Superior temporal gyrus (tissue), 1 donor: ENCODE results near the gene GPR83.
"Not testable (repeated sequence)": the region's sequence is repeated elsewhere in the genome, so short reads cannot be mapped to it uniquely, and the experiment has no call there.

Source experiments
- DNase-seq: peaks from one replicate; pipeline ENCODE4 v3.0.0-alpha.2; 2016; ENCODE audit errors: extremely low spot score

GPR83 gene

DNA sequence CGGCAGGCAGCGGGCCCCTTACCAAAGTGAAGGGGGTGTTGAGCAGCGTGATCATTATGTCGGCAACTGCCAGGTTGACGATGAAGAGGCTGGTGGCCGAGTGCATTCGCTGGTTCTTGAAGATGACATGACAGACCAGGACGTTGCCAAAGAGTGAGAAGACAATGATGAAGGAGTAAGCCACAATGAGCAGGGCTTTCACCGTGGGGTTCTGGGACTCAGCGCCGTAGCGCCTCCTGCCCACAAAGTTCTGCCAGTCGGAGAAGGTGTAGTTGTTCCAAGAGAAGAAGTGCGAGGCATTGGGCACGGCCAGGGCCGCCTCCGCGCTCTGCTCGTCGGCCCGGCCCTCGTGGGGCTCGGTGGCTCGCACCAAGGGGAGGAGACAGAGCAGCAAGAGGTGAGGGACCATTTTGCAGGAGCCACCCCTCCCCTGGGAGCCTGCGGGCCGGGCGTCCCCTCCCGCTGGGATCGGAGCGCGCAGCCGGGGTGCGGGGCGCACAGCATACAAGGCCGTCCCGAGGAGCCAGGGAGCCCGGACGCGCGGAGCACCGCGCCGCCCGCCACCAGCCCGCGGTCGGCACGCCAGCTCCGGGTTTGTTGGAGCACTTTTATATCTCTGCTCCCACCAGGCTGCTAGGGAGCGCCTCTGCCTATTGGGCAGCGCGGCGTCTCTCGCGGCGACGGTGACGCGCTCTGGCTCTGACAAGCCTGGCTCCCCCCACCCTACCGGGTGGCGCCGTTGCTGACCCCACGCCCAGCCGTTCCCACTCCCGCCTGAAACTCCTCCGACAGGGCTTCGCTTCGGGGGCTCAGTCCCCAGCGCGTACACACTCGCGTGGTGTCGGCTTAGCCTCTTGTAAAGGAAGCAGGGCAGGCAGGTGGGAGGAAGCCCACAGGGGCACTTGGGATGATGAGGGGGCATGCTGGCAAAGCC, at the start of gene GPR83:
Gene GPR83, minus strand, starts transcription at position 581 of the 934 bp plus-strand sequence. Its CDS starts 172 bp downstream, at position 409.
- DNase-seq: no peak

GRCh38 chr11:94450048-94450447, 48.8 kb upstream of the GPR83 start:
- DNase-seq: no peak

- no peak for DNase-seq
Measured at GRCh38 chr11:94449437-94449836, 48.2 kb upstream of the GPR83 start.

- no peak for DNase-seq
Measured at GRCh38 chr11:94449029-94449428, 47.8 kb upstream of the GPR83 start.

- no peak for DNase-seq
Measured at GRCh38 chr11:94447149-94447548, 45.9 kb upstream of the GPR83 start.

GRCh38 chr11:94445641-94446040, 44.4 kb upstream of the GPR83 start:
- no peak for DNase-seq

- DNase-seq: no peak
Measured at GRCh38 chr11:94433049-94433448, 31.8 kb upstream of the GPR83 start.

GRCh38 chr11:94424662-94425061, 23.4 kb upstream of the GPR83 start:
- DNase-seq: no peak

DNA sequence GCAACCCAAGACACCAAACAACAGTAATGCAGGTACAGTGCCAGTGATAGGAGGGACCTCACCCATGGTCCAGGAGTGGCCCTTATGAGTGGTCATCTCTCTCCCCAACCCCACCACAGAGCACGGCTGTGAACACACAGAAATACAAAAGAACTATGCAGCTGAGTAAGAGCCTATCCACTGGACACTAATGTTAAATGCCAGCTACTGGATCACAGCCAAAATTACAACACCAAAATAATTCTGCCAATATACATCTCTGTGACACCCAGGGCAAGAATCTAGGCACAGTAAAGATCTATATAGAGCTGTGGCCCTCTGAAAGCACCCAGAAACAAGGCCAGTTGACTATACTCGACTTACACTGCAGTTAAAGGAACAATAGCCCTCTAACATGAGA, 22.8 kb upstream of the GPR83 start:
- no peak for DNase-seq

DNA sequence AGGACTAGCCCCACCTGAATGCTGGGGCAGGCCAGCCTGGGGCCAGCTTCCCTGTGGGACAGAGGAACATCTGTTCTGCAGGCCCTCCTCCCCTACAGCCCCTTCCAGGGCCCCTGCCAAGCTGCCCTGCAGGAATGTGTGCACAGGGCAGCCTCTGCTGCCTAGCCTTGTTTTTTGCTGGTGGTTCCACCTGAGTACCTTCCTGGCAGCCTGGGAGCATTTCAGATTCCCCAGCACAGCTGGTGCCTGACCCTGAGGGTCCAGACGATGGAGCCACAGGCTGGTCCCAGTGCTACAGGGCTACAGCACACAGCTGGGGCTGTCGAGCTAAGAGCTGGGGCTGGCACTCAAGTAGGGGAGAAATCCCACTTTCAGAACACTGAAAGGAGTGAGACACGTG, 22.3 kb upstream of the GPR83 start:
- no peak for DNase-seq

GRCh38 chr11:94418123-94418765, 17.0 kb upstream of the GPR83 start:
- no peak for DNase-seq

DNA sequence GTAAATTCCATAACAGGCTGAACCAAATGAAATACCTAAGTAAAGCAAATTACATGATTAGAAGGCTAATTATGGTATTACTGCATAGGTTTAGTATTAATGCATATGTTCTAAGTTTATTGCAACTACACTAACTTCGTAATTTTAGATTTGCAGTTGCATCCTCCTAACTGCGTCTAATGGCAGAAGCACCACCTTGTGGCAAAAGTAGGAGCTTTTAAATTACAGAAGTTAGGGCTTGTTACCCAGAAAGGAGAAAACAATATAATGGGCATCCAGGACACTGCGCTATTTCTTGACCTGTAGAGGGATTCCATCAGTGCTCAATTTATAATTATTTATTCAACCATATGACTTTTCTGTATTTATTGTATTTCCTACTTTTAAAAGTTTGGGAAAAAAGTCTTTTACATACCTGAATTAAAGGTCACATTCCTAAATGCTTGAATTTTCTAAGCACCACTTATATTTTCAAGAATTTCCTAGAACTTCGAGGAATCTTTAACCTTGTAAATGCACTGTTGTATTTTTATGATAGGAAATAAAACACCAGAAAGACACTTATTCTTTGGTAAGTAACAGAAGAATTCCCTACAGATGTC, 16.3 kb upstream of the GPR83 start:
- DNase-seq: peak; percentile 76

DNA sequence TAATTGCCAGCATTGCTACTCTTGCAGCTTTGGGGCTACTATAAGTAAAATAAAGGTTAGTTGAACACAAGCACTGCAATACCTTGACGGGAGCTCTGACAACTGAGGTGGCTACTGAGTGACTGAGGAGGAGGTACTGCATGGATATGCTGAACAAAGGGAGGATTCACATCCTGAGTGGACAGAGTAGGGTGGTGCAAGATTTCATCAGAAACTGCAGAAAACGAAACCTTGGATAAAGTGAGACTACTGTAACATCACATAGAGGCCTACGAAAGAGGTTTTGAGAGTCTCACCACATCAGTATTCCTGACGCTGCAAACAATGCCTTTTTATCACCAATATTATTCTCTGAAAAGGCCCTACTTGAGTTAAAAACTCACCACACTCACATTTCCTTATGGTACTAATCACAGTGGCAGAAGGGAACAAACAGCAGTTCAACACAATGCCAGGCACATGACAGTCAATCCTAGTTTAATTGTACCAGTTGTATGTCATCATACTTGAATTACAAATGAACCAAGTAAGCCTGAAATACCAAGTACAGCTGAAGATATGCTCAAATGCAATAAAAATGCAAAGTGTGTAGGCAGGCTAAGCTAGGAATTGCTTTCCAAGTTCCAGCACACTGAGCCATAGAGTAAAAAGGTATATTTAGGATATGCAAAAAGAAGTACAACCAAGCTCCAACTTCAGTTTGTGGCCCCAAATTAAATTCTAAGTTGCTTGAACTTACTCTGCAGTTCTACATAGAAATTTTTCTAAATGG, 4.0 kb upstream of the GPR83 start:
- peak; percentile 33 for DNase-seq

GRCh38 chr11:94402355-94402754, 1.1 kb upstream of the GPR83 start:
- DNase-seq: no peak

- DNase-seq: no peak
Measured at GRCh38 chr11:94401773-94402265, 600 bp upstream of the GPR83 start.

DNA sequence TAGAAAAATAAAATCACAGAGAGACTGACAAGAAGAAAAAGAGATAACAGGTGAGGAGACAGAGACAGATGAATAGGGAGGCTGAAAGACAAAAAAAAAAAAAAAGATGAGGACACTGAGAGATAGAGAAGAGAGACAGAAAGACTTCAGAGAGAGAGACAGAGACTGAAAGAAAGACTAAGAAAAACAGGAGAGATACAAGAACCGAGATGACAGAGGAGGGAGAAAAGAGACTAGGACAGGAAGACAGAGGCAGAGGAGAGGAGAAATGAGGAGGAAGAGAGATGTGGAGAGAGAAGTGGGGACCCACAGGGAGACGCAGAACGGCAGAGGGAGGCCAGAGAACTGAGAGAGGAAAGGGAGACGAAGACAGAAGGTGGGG, 771 bp downstream of the GPR83 start:
- no peak for DNase-seq

GRCh38 chr11:94400050-94400449, 1.2 kb downstream of the GPR83 start:
- DNase-seq: no peak

- DNase-seq: no peak
Measured at GRCh38 chr11:94398101-94398500, 3.1 kb downstream of the GPR83 start.

GRCh38 chr11:94396282-94396681, 4.9 kb downstream of the GPR83 start:
- DNase-seq: no peak

DNA sequence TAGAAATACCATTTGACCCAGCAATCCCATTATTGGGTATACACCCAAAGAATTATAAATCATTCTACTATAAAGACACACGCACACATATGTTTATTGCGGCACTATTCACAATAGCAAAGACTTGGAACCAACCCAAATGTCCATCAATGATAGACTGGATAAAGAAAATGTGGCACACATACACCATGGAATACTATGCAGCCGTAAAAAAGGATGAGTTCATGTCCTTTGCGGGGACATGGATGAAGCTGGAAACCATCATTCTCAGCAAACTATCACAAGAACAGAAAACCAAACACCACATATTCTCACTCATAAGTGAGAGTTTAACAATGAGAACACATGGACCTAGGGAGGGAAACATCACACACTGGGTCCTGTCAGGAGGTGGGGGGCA, 9.3 kb downstream of the GPR83 start:
- DNase-seq: not testable (repeated sequence)

- DNase-seq: no peak
Measured at GRCh38 chr11:94379613-94380012, 21.6 kb downstream of the GPR83 start.

DNA sequence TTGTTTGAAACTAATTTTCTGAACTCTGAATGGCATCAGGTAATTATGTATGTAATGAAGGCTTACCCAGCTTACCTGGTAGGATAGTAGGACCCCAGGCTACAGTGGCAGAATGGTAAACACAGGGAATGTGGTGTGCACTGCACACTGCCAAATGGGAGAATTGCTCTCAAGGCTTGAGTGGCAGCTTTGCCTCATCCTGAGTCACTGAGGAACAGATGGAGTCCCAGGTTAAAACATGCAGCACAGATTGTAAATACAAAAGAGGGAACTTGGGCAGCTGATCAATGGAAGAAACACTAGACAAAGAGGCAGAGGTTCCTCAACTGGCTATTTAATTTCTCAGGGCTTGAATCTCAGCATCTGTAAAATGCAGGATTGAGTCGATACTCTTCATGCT, 24.4 kb downstream of the GPR83 start:
- DNase-seq: no peak
